Mesendoderm (in vitro differentiated cells): ENCODE measurements around the gene HBQ1.

Source experiments
- DNase-seq: peaks from one replicate; pipeline ENCODE4 v3.0.0; 2013
- H2AK5ac ChIP-seq: 2 replicates; pipeline ENCODE4 v1.6.1; 2013; ENCODE audit warnings: low read length, inconsistent platforms
- H2BK120ac ChIP-seq: 2 replicates; pipeline ENCODE4 v1.6.1; 2013; ENCODE audit warnings: low read depth, mild to moderate bottlenecking, low read length, moderate library complexity, mixed read lengths
- H2BK15ac ChIP-seq: replicated peaks from 2 replicates; pipeline ENCODE4 v1.6.1; 2013; ENCODE audit warnings: low read depth, mild to moderate bottlenecking, moderate library complexity
- H2BK5ac ChIP-seq: 2 replicates; pipeline ENCODE4 v1.6.1; 2013; ENCODE audit warnings: low read length, inconsistent platforms
- H3K18ac ChIP-seq: 2 replicates; pipeline ENCODE4 v1.6.1; 2013; ENCODE audit warnings: mild to moderate bottlenecking, low read length, mixed read lengths
- H3K23ac ChIP-seq: one replicate; pipeline ENCODE4 v1.6.1; 2013; ENCODE audit warnings: low read length
- H3K27ac ChIP-seq: 2 replicates; pipeline ENCODE4 v1.5.1; 2013; ENCODE audit warnings: low read depth, mild to moderate bottlenecking, inconsistent platforms, low read length, moderate library complexity
- H3K27me3 ChIP-seq: 2 replicates; pipeline ENCODE4 v1.6.1; 2013; ENCODE audit warnings: low read length, control low read depth, mild to moderate bottlenecking, inconsistent platforms; ENCODE audit not compliant: insufficient read depth, poor library complexity
- H3K36me3 ChIP-seq: 2 replicates; pipeline ENCODE4 v1.6.1; 2013; ENCODE audit warnings: low read length, inconsistent platforms; ENCODE audit not compliant: control insufficient read depth, insufficient read depth
- H3K4ac ChIP-seq: one replicate; pipeline ENCODE4 v1.6.1; 2013; ENCODE audit warnings: low read depth, mild to moderate bottlenecking, low read length, moderate library complexity
- H3K4me1 ChIP-seq: 2 replicates; pipeline ENCODE4 v1.6.1; 2013; ENCODE audit warnings: low read depth, low read length, inconsistent platforms; ENCODE audit not compliant: control insufficient read depth
- H3K4me2 ChIP-seq: 2 replicates; pipeline ENCODE4 v1.6.1; 2013; ENCODE audit warnings: low read length
- H3K4me3 ChIP-seq: 2 replicates; pipeline ENCODE4 v1.5.1; 2013; ENCODE audit warnings: mild to moderate bottlenecking, low read length
- H3K56ac ChIP-seq: one replicate; pipeline ENCODE4 v1.6.1; 2013; ENCODE audit warnings: low read length
- H3K79me1 ChIP-seq: 2 replicates; pipeline ENCODE4 v1.6.1; 2013; ENCODE audit warnings: low read length, inconsistent platforms
- H3K79me2 ChIP-seq: 2 replicates; pipeline ENCODE4 v1.6.1; 2013; ENCODE audit warnings: mild to moderate bottlenecking, low read length; ENCODE audit not compliant: control insufficient read depth, insufficient read depth
- H3K9ac ChIP-seq: 2 replicates; pipeline ENCODE4 v1.6.1; 2013; ENCODE audit warnings: low read length, inconsistent platforms
- H4K5ac ChIP-seq: one replicate; pipeline ENCODE4 v1.6.1; 2013; ENCODE audit warnings: low read length
- H4K8ac ChIP-seq: one replicate; pipeline ENCODE4 v1.6.1; 2013; ENCODE audit warnings: low read depth, mild to moderate bottlenecking, control low read depth, low read length, moderate library complexity
- WGBS: extraction: QIAGEN DNeasy Blood & Tissue Kit; methylation state at CpG from one replicate; pipeline ENCODE4 v1.1.7; 2013; ENCODE audit warnings: low lambda C conversion rate, missing lambda C conversion rate; ENCODE audit not compliant: insufficient coverage; ENCODE audit errors: extremely low coverage; 5-methylcytosine and 5-hydroxymethylcytosine counted together

Gene HBQ1

DNA sequence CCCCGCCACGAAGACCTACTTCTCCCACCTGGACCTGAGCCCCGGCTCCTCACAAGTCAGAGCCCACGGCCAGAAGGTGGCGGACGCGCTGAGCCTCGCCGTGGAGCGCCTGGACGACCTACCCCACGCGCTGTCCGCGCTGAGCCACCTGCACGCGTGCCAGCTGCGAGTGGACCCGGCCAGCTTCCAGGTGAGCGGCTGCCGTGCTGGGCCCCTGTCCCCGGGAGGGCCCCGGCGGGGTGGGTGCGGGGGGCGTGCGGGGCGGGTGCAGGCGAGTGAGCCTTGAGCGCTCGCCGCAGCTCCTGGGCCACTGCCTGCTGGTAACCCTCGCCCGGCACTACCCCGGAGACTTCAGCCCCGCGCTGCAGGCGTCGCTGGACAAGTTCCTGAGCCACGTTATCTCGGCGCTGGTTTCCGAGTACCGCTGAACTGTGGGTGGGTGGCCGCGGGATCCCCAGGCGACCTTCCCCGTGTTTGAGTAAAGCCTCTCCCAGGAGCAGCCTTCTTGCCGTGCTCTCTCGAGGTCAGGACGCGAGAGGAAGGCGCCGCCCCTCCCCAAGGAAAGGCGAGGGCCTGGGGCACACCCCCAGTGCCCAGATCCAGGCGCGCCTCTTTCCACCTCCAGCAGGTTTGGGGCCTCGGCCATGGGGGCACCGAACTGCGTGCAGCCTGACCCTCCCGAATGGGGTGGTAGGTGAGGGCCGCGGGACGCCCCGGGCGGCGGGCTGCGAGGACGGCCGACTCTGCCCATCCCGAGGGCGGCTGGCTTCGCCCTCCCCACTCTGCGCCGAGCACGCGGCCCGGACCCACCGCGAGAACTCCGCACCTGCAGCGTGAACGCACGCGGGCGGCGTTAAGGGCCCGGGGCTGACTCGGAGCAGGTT, 664 bp downstream of the HBQ1 start:
- peaks cover 17% of the 10 kb centered on the region for H3K27me3 ChIP-seq

DNA sequence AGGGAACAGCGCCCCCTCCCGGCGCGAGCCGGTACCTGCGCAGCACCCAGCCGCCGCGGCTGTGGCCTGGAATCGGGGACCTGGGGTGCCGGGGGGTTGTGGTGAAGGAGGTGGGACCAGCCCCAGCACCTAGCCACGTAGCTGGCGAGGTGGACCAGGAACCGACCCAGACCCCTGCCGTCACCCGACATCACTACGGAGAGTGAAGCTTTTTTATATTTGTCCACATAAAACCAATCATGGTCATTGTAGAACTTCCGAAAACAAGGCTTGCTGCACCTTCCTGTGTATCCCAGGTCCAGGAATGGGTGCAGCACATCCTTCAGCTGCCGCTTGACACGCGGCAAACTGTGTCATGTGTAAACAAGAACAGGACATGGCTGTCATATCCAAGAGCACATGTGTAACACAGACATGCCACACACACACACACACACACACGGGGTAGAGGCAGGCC, 1.3 kb downstream of the HBQ1 start:
- no peak overlapping the region for H3K9ac ChIP-seq
- H3K4ac ChIP-seq = no peak overlapping the region
- H2AK5ac ChIP-seq = no peak overlapping the region
- no peaks in the 10 kb centered on the region for H3K79me1 ChIP-seq
- no peak overlapping the region for H2BK5ac ChIP-seq
- no CpG with 5 or more reads among the region's 22 CpGs for WGBS
- peaks cover 17% of the 10 kb centered on the region for H3K27me3 ChIP-seq
- H3K27ac ChIP-seq = no peak overlapping the region
- no peak overlapping the region for H4K8ac ChIP-seq
- DNase-seq = no peak
- H3K4me1 ChIP-seq = no peaks in the 10 kb centered on the region
- H3K79me2 ChIP-seq = no peaks in the 10 kb centered on the region
- H3K18ac ChIP-seq = no peak overlapping the region
- no peak overlapping the region for H3K4me2 ChIP-seq
- peaks cover 5% of the 10 kb centered on the region for H3K36me3 ChIP-seq
- H2BK15ac ChIP-seq = no peak overlapping the region
- H3K23ac ChIP-seq = no peak overlapping the region
- peak overlapping the region; percentile 18 for H3K56ac ChIP-seq
- no peak overlapping the region for H2BK120ac ChIP-seq
- H3K4me3 ChIP-seq = no peak overlapping the region
- no peak overlapping the region for H4K5ac ChIP-seq

More for the DNA sequence above, 664 bp downstream of the HBQ1 start:
- Histone ChIP-seq H3K27ac (no peak overlapping the region), H2AK5ac (no peak overlapping the region), H3K4me2 (peak overlapping the region; percentile 46), H3K4me1 (no peaks in the 10 kb centered on the region), H3K18ac (no peak overlapping the region), H4K5ac (no peak overlapping the region), H3K4me3 (no peak overlapping the region), H3K79me1 (no peaks in the 10 kb centered on the region), H2BK15ac (no peak overlapping the region), H3K56ac (peak overlapping the region; percentile 70), H4K8ac (no peak overlapping the region), H3K36me3 (peaks cover 5% of the 10 kb centered on the region), H3K9ac (peak overlapping the region; percentile 54), H3K23ac (peak overlapping the region; percentile 45), H3K4ac (no peak overlapping the region), H2BK120ac (no peak overlapping the region), H3K79me2 (no peaks in the 10 kb centered on the region), H2BK5ac (no peak overlapping the region)
- peak; percentile 89 for DNase-seq
- no CpG with 5 or more reads among the region's 89 CpGs for WGBS

DNA sequence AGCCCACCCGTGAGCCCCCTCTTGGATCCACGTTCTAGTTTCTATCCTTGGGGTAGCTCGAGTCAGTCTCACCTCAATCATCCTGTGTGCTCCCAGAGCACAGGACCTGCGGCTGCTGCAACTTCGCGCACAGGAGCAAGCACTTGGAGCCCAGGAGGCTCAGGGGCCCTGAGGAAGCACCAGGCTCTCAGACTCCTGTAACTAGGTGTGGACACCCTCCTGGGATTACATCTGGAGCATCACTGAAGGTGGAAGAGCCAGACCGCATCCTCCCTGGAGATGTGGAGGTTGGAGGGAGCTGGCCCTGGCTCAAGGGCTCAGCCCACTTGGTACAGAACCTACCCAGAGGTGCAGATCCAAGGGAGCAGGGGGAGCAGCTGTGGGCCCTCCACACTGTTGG, 2.7 kb downstream of the HBQ1 start:
- H2BK15ac ChIP-seq = no peak overlapping the region
- no peak overlapping the region for H3K4me3 ChIP-seq
- H3K4me1 ChIP-seq = no peaks in the 10 kb centered on the region
- no peak overlapping the region for H3K23ac ChIP-seq
- no peak overlapping the region for H3K18ac ChIP-seq
- no peak overlapping the region for H4K8ac ChIP-seq
- DNase-seq = no peak
- H3K4ac ChIP-seq = no peak overlapping the region
- no peak overlapping the region for H2BK5ac ChIP-seq
- H3K79me2 ChIP-seq = no peaks in the 10 kb centered on the region
- no peak overlapping the region for H3K56ac ChIP-seq
- H3K36me3 ChIP-seq = peaks cover 9% of the 10 kb centered on the region
- no peak overlapping the region for H4K5ac ChIP-seq
- no peak overlapping the region for H3K27ac ChIP-seq
- H2BK120ac ChIP-seq = no peak overlapping the region
- no CpG with 5 or more reads among the region's 7 CpGs for WGBS
- H3K4me2 ChIP-seq = no peak overlapping the region
- peaks cover 9% of the 10 kb centered on the region for H3K27me3 ChIP-seq
- H3K79me1 ChIP-seq = peaks cover 2% of the 10 kb centered on the region
- no peak overlapping the region for H2AK5ac ChIP-seq
- H3K9ac ChIP-seq = no peak overlapping the region

DNA sequence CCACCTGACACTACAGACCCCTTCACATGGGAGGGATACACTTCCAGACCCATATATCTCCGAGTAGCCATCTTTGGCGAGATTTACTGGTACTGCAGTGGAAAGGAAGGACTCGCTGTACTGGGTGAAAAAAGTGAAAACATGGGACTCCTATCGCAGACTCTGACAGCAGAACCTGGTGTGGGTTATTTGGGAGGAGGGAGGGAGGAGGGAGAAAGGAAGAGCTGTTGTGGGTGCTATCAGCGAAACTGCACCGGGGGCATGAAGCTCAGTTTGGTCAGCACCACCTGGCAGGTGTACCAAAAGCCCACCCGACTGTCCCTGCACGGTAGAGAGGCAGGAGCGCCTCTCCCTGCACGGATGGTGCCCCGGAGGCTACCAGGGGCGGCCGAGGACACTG, 5.0 kb downstream of the HBQ1 start:
- no peak overlapping the region for H2AK5ac ChIP-seq
- H4K8ac ChIP-seq = no peak overlapping the region
- no peaks in the 10 kb centered on the region for H3K27me3 ChIP-seq
- H3K4ac ChIP-seq = no peak overlapping the region
- no peak overlapping the region for H2BK5ac ChIP-seq
- no peak overlapping the region for H2BK15ac ChIP-seq
- H3K18ac ChIP-seq = no peak overlapping the region
- no CpG with 5 or more reads among the region's 13 CpGs for WGBS
- no peak overlapping the region for H3K9ac ChIP-seq
- H3K79me2 ChIP-seq = no peaks in the 10 kb centered on the region
- no peak overlapping the region for H3K4me3 ChIP-seq
- no peak overlapping the region for H4K5ac ChIP-seq
- no peaks in the 10 kb centered on the region for H3K4me1 ChIP-seq
- H3K4me2 ChIP-seq = no peak overlapping the region
- no peak overlapping the region for H3K56ac ChIP-seq
- no peak overlapping the region for H3K27ac ChIP-seq
- no peak overlapping the region for H2BK120ac ChIP-seq
- peaks cover 17% of the 10 kb centered on the region for H3K36me3 ChIP-seq
- peaks cover 2% of the 10 kb centered on the region for H3K79me1 ChIP-seq
- no peak for DNase-seq
- no peak overlapping the region for H3K23ac ChIP-seq

DNA sequence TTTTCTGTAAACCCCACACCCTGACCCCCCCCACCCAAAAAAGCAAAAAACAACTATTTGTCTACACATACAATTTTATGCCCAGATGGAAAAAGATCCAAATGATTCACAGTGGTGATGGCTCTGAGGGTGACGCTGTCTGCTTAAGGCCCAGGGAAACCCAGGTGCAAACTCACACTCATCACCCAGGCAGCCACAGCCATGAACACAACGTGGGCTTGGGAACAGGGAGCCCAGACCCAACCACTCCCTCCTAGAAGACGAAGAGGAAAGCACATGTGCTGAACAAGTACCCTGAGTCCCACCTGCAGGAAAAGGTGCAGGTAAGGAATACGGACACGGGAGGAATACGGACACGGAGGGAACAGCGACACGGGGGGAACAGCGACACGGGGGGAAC, 5.4 kb downstream of the HBQ1 start:
- no peak overlapping the region for H3K56ac ChIP-seq
- peaks cover 2% of the 10 kb centered on the region for H3K79me1 ChIP-seq
- no peak overlapping the region for H2BK5ac ChIP-seq
- no peak overlapping the region for H3K9ac ChIP-seq
- no peak overlapping the region for H3K27ac ChIP-seq
- no peak for DNase-seq
- H4K5ac ChIP-seq = no peak overlapping the region
- H3K4me3 ChIP-seq = no peak overlapping the region
- H3K23ac ChIP-seq = no peak overlapping the region
- no peak overlapping the region for H3K18ac ChIP-seq
- H3K4me1 ChIP-seq = no peaks in the 10 kb centered on the region
- no peak overlapping the region for H3K4ac ChIP-seq
- H3K36me3 ChIP-seq = peaks cover 17% of the 10 kb centered on the region
- H2AK5ac ChIP-seq = no peak overlapping the region
- no peak overlapping the region for H4K8ac ChIP-seq
- H3K27me3 ChIP-seq = no peaks in the 10 kb centered on the region
- no peak overlapping the region for H2BK15ac ChIP-seq
- H3K79me2 ChIP-seq = no peaks in the 10 kb centered on the region
- no peak overlapping the region for H3K4me2 ChIP-seq
- no CpG with 5 or more reads among the region's 11 CpGs for WGBS
- no peak overlapping the region for H2BK120ac ChIP-seq
